Stimulated activated CD4-positive, alpha-beta T cell treated with anti-CD3 and anti-CD28 coated beads, Interleukin-2, amount 100 ng/mL, for 4 hours (primary cell): Measurements from ENCODE around the gene UNC79.

ENCODE experiments used
- DNase-seq: peaks from one replicate; pipeline ENCODE4 v3.0.0-alpha.2; 2020; ENCODE audit warnings: low read depth

Gene UNC79

GRCh38 chr14:93663317-93663716 lies 232.6 kb downstream of the UNC79 start:
- no peak for DNase-seq

- no peak for DNase-seq
Measured at GRCh38 chr14:93665169-93665568, 234.4 kb downstream of the UNC79 start.

GRCh38 chr14:93669632-93670031 lies 238.9 kb downstream of the UNC79 start:
- no peak for DNase-seq

- no peak for DNase-seq
Measured at GRCh38 chr14:93674343-93674742, 243.6 kb downstream of the UNC79 start.

GRCh38 chr14:93675651-93676050 lies 244.9 kb downstream of the UNC79 start:
- no peak for DNase-seq

GRCh38 chr14:93676416-93676958 lies 245.7 kb downstream of the UNC79 start:
- DNase-seq, result no peak

GRCh38 chr14:93682459-93682858 lies 251.7 kb downstream of the UNC79 start:
- no peak for DNase-seq

GRCh38 chr14:93683226-93683625 lies 252.5 kb downstream of the UNC79 start:
- no peak for DNase-seq

GRCh38 chr14:93685121-93685895 lies 254.6 kb downstream of the UNC79 start:
- no peak for DNase-seq

- DNase-seq, result no peak
Measured at GRCh38 chr14:93686268-93686667, 255.5 kb downstream of the UNC79 start.

GRCh38 chr14:93688239-93688666 lies 257.5 kb downstream of the UNC79 start:
- no peak for DNase-seq

- DNase-seq, result no peak
Measured at GRCh38 chr14:93688820-93689219, 258.1 kb downstream of the UNC79 start.

- DNase-seq, result no peak
Measured at GRCh38 chr14:93690146-93690545, 259.4 kb downstream of the UNC79 start.

GRCh38 chr14:93691042-93691780 lies 260.5 kb downstream of the UNC79 start:
- DNase-seq, result no peak

- DNase-seq, result no peak
Measured at GRCh38 chr14:93693914-93694313, 263.2 kb downstream of the UNC79 start.

GRCh38 chr14:93700928-93701327 lies 270.2 kb downstream of the UNC79 start:
- DNase-seq, result no peak

GRCh38 chr14:93701562-93701961 lies 270.8 kb downstream of the UNC79 start:
- DNase-seq, result no peak

- DNase-seq, result no peak
Measured at GRCh38 chr14:93702946-93703345, 272.2 kb downstream of the UNC79 start.

- DNase-seq, result no peak
Measured at GRCh38 chr14:93703941-93704340, 273.2 kb downstream of the UNC79 start.

- DNase-seq, result no peak
Measured at GRCh38 chr14:93705513-93706156, 274.9 kb downstream of the UNC79 start.

GRCh38 chr14:93706360-93706955 lies 275.7 kb downstream of the UNC79 start:
- DNase-seq, result no peak

GRCh38 chr14:93707475-93707874 lies 276.7 kb downstream of the UNC79 start:
- DNase-seq, result no peak
